Measurements from ENCODE around the gene DSCAM.

Gene DSCAM

GRCh38 chr21:40731206-40731605 lies 115.8 kb downstream of the DSCAM start:
- TF ChIP-seq, protein P1, sequence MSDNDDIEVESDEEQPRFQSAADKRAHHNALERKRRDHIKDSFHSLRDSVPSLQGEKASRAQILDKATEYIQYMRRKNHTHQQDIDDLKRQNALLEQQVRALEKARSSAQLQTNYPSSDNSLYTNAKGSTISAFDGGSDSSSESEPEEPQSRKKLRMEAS (IDR thresholded peaks at IDR 0.05) = no peak
- TF ChIP-seq REST (IDR thresholded peaks at IDR 0.05; ENCODE audit: low read depth) = no peak
- no peak for TF ChIP-seq YY1 (IDR thresholded peaks at IDR 0.05; ENCODE audit: low read depth)
- no peak for TF ChIP-seq ZBTB7A (IDR thresholded peaks at IDR 0.05; ENCODE audit: low read depth)
- TF ChIP-seq FOXM1 (IDR thresholded peaks at IDR 0.05; ENCODE audit: borderline replicate concordance, low read depth) = no peak
- TF ChIP-seq EP300 (IDR thresholded peaks at IDR 0.05; ENCODE audit: borderline replicate concordance) = no peak
- TF ChIP-seq RAD21 (IDR thresholded peaks at IDR 0.05; ENCODE audit: low read depth) = no peak

GRCh38 chr21:40730426-40730800 lies 116.5 kb downstream of the DSCAM start:
- TF ChIP-seq YY1 (IDR thresholded peaks at IDR 0.05; ENCODE audit: low read depth) = no peak
- no peak for TF ChIP-seq ZBTB7A (IDR thresholded peaks at IDR 0.05; ENCODE audit: low read depth)
- TF ChIP-seq EGR1 (IDR thresholded peaks at IDR 0.05) = no peak
- no peak for TF ChIP-seq TCF12 (IDR thresholded peaks at IDR 0.05; ENCODE audit: low read depth)
- no peak for TF ChIP-seq FOXM1 (IDR thresholded peaks at IDR 0.05; ENCODE audit: borderline replicate concordance, low read depth)
- no peak for TF ChIP-seq TAF1 (IDR thresholded peaks at IDR 0.05; ENCODE audit: low read depth)
- TF ChIP-seq, protein P1 (IDR thresholded peaks at IDR 0.05) = no peak
- TF ChIP-seq TEAD4 (IDR thresholded peaks at IDR 0.05) = no peak
- TF ChIP-seq NFIC (IDR thresholded peaks at IDR 0.05) = no peak
- TF ChIP-seq REST (IDR thresholded peaks at IDR 0.05; ENCODE audit: low read depth) = no peak
- no peak for TF ChIP-seq CEBPB (IDR thresholded peaks at IDR 0.05)
- no peak for TF ChIP-seq RAD21 (IDR thresholded peaks at IDR 0.05; ENCODE audit: low read depth)
- TF ChIP-seq CREB1 (IDR thresholded peaks at IDR 0.05; ENCODE audit: low read depth) = no peak
- TF ChIP-seq EP300 (IDR thresholded peaks at IDR 0.05; ENCODE audit: borderline replicate concordance) = no peak
- TF ChIP-seq, protein P2, sequence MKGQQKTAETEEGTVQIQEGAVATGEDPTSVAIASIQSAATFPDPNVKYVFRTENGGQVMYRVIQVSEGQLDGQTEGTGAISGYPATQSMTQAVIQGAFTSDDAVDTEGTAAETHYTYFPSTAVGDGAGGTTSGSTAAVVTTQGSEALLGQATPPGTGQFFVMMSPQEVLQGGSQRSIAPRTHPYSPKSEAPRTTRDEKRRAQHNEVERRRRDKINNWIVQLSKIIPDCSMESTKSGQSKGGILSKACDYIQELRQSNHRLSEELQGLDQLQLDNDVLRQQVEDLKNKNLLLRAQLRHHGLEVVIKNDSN (IDR thresholded peaks at IDR 0.05) = no peak

GRCh38 chr21:40729761-40730425 lies 117.1 kb downstream of the DSCAM start:
- no peak for TF ChIP-seq TEAD4 (IDR thresholded peaks at IDR 0.05)
- no peak for TF ChIP-seq CEBPB (IDR thresholded peaks at IDR 0.05)
- no peak for TF ChIP-seq EP300 (IDR thresholded peaks at IDR 0.05; ENCODE audit: borderline replicate concordance)
- TF ChIP-seq REST (IDR thresholded peaks at IDR 0.05; ENCODE audit: low read depth) = no peak
- TF ChIP-seq, protein P1 (IDR thresholded peaks at IDR 0.05) = no peak
- no peak for TF ChIP-seq EGR1 (IDR thresholded peaks at IDR 0.05)
- TF ChIP-seq, protein P2 (IDR thresholded peaks at IDR 0.05) = no peak

DNA sequence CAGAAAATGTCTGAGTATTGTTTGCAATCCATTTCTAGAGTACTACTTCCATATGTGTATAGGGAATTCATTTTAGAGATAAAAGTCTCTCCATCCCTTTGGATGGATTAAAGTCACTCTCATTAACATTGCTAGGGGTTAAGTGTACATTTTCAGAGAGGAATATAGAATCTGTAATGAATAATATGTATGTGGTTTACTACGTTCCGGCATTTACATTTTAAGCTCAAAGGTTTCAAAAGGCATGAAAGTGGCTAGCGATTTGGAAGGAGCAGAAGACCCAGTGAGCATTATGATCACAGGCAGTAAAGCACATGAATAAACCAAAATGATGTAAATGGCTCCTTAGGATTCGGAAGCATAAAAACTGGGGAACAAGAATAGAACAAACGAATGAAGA lies 123.0 kb downstream of the DSCAM start:
- TF ChIP-seq ZBTB7A (IDR thresholded peaks at IDR 0.05; ENCODE audit: low read depth) (no peak), EGR1 (IDR thresholded peaks at IDR 0.05) (no peak), CEBPB (IDR thresholded peaks at IDR 0.05) (no peak), EP300 (IDR thresholded peaks at IDR 0.05; ENCODE audit: borderline replicate concordance) (no peak), TEAD4 (IDR thresholded peaks at IDR 0.05) (no peak), CREB1 (IDR thresholded peaks at IDR 0.05; ENCODE audit: low read depth) (no peak), FOXM1 (IDR thresholded peaks at IDR 0.05; ENCODE audit: borderline replicate concordance, low read depth) (no peak), TAF1 (IDR thresholded peaks at IDR 0.05; ENCODE audit: low read depth) (no peak)
- TF ChIP-seq, protein P2 (IDR thresholded peaks at IDR 0.05) = no peak
- TF ChIP-seq, protein P1 (IDR thresholded peaks at IDR 0.05) = no peak

Measured in Ishikawa (cell line).